GM23338 (cell line): ENCODE results near the gene F11R. TPM values are rescaled to one million over a fixed set of nuclear protein-coding genes. Genes with fewer than 3 reads are reported as not detected.

ENCODE experiments used
- ATAC-seq: fragments of 200-7000 bp; cut with Tn5 transposase; 3 replicates; pipeline ENCODE4 v1.9.1; 2020
- DNase-seq: peaks from one replicate; pipeline ENCODE4 v3.0.0-alpha.2; 2015; ENCODE audit warnings: low spot score
- H2AFZ ChIP-seq: fragments of 200-600 bp; sonication (generic); 2 replicates; pipeline ENCODE4 v1.8.0; 2016; ENCODE audit warnings: antibody characterized with exemption, mild to moderate bottlenecking, moderate library complexity
- H3F3A ChIP-seq: fragments of 200-600 bp; sonication (generic); replicated peaks from 2 replicates; pipeline ENCODE4 v1.8.0; 2017; ENCODE audit warnings: antibody characterized with exemption, mixed run types, low read depth
- H3K27ac ChIP-seq: fragments of 200-600 bp; sonication (generic); 2 replicates; pipeline ENCODE4 v1.6.1; 2016; ENCODE audit warnings: low read depth
- H3K27me3 ChIP-seq: fragments of 200-600 bp; sonication (generic); 2 replicates; pipeline ENCODE4 v1.8.0; 2016; ENCODE audit warnings: mild to moderate bottlenecking, mixed run types, moderate library complexity; ENCODE audit not compliant: insufficient read depth
- H3K36me3 ChIP-seq: fragments of 200-600 bp; sonication (generic); 2 replicates; pipeline ENCODE4 v1.8.0; 2016; ENCODE audit warnings: mild to moderate bottlenecking; ENCODE audit not compliant: insufficient read depth
- H3K4me1 ChIP-seq: fragments of 200-600 bp; sonication (generic); 2 replicates; pipeline ENCODE4 v1.8.0; 2016; ENCODE audit warnings: mild to moderate bottlenecking, moderate library complexity; ENCODE audit not compliant: insufficient read depth
- H3K4me2 ChIP-seq: fragments of 200-600 bp; sonication (generic); 2 replicates; pipeline ENCODE4 v1.7.1; 2017; ENCODE audit warnings: mixed run types
- H3K4me3 ChIP-seq: fragments of 200-600 bp; sonication (generic); 2 replicates; pipeline ENCODE4 v1.6.1; 2016; ENCODE audit warnings: mixed run types
- H3K79me2 ChIP-seq: fragments of 200-600 bp; sonication (generic); replicated peaks from 2 replicates; pipeline ENCODE4 v1.8.0; 2017; ENCODE audit warnings: mild to moderate bottlenecking; ENCODE audit not compliant: insufficient read depth
- H3K9me2 ChIP-seq: fragments of 200-600 bp; sonication (generic); 2 replicates; pipeline ENCODE4 v1.8.0; 2017; ENCODE audit not compliant: insufficient read depth
- H4K20me1 ChIP-seq: fragments of 200-600 bp; sonication (generic); replicated peaks from 2 replicates; pipeline ENCODE4 v1.8.0; 2017; ENCODE audit warnings: mild to moderate bottlenecking; ENCODE audit not compliant: insufficient read depth
- H3K27ac Mint-ChIP-seq: 2 replicates; pipeline ENCODE4 v1.8.0; 2020; ENCODE audit warnings: inconsistent platforms, mild to moderate bottlenecking, moderate library complexity, mixed read lengths
- H3K27me3 Mint-ChIP-seq: 3 replicates; pipeline ENCODE4 v1.8.0; 2022; ENCODE audit warnings: low read depth, mild to moderate bottlenecking, moderate library complexity, mixed read lengths, inconsistent platforms; ENCODE audit not compliant: insufficient read depth, poor library complexity
- H3K36me3 Mint-ChIP-seq: 3 replicates; pipeline ENCODE4 v1.8.0; 2021; ENCODE audit warnings: low read depth, mild to moderate bottlenecking, inconsistent platforms, moderate library complexity, mixed read lengths
- H3K4me1 Mint-ChIP-seq: 3 replicates; pipeline ENCODE4 v1.8.0; 2020; ENCODE audit warnings: mild to moderate bottlenecking, inconsistent platforms, mixed read lengths
- H3K4me3 Mint-ChIP-seq: 3 replicates; pipeline ENCODE4 v1.8.0; 2021; ENCODE audit warnings: moderate library complexity, mild to moderate bottlenecking, inconsistent platforms, mixed read lengths
- H3K9me3 Mint-ChIP-seq: 3 replicates; pipeline ENCODE4 v1.8.0; 2020; ENCODE audit warnings: moderate library complexity, mild to moderate bottlenecking, inconsistent platforms, mixed read lengths
- CREB1 ChIP-seq: fragments of 250-450 bp; sonication (Bioruptor Pico); IDR thresholded peaks from 2 replicates; pipeline ENCODE4 v1.5.0; 2020; ENCODE audit warnings: low read depth, mild to moderate bottlenecking, moderate library complexity
- ETS1 ChIP-seq: IDR thresholded peaks from 2 replicates; pipeline ENCODE4 v1.6.1; 2016; ENCODE audit warnings: antibody characterized with exemption
- JUNB ChIP-seq: IDR thresholded peaks from one replicate; pipeline ENCODE4 v1.6.1; 2016; ENCODE audit warnings: antibody characterized with exemption; ENCODE audit not compliant: unreplicated experiment
- POLR2AphosphoS5 ChIP-seq: IDR thresholded peaks from 2 replicates; pipeline ENCODE4 v1.6.1; 2016; ENCODE audit warnings: antibody characterized with exemption, low read depth
- polyA plus RNA-seq: library from polyadenylated mRNA; unstranded; fragments of >200 nt; fragmentation: Nextera tagmentation; extraction: Ambion mirVana; gene quantifications from 2 replicates; pipeline ENCODE4 v1.2.1, GENCODE V29; 2016
- total RNA-seq: library from RNA; depleted of rRNA; stranded (reverse); fragments of >200 nt; shearing (Covaris generic); gene quantifications from 2 replicates; pipeline ENCODE4 v1.2.3, GENCODE V29; 2014
- TF ChIP-seq, protein P1 (sequence below): fragments of 250-450 bp; sonication (Bioruptor Pico); IDR thresholded peaks from 2 replicates; pipeline ENCODE4 v1.5.0; 2020; ENCODE audit warnings: mild to moderate bottlenecking, moderate library complexity

The F11R gene
- total and polyA plus RNA-seq, 2 experiments from 2014 or later: 51.0 to 169 TPM

GRCh38 chr1:160996178-160996577 lies 24.8 kb downstream of the F11R start:
- Mint-ChIP-seq H3K9me3 (peaks cover 2% of the 10 kb centered on the region; the same call in 2 of the 3 replicates), H3K4me3 (no peak overlapping the region), H3K27me3 (peaks cover 22% of the 10 kb centered on the region), H3K36me3 (peaks cover 59% of the 10 kb centered on the region), H3K4me1 (peaks cover 17% of the 10 kb centered on the region), H3K27ac (peak overlapping the region; percentile 32; the same call in 1 of the 2 replicates)
- H3K79me2 ChIP-seq: peaks cover under 1% of the 10 kb centered on the region
- no peak overlapping the region for H2AFZ ChIP-seq
- 0 out of 2 replicates have a peak overlapping the region, but pooled peaks have one; percentile 36 for H3K27ac ChIP-seq
- peaks cover 29% of the 10 kb centered on the region for H3K36me3 ChIP-seq
- DNase-seq: no peak
- H4K20me1 ChIP-seq: peaks cover 17% of the 10 kb centered on the region
- no peak overlapping the region for H3K4me3 ChIP-seq
- no peaks in the 10 kb centered on the region for H3K27me3 ChIP-seq
- TF ChIP-seq CREB1: no peak
- TF ChIP-seq, protein P1, sequence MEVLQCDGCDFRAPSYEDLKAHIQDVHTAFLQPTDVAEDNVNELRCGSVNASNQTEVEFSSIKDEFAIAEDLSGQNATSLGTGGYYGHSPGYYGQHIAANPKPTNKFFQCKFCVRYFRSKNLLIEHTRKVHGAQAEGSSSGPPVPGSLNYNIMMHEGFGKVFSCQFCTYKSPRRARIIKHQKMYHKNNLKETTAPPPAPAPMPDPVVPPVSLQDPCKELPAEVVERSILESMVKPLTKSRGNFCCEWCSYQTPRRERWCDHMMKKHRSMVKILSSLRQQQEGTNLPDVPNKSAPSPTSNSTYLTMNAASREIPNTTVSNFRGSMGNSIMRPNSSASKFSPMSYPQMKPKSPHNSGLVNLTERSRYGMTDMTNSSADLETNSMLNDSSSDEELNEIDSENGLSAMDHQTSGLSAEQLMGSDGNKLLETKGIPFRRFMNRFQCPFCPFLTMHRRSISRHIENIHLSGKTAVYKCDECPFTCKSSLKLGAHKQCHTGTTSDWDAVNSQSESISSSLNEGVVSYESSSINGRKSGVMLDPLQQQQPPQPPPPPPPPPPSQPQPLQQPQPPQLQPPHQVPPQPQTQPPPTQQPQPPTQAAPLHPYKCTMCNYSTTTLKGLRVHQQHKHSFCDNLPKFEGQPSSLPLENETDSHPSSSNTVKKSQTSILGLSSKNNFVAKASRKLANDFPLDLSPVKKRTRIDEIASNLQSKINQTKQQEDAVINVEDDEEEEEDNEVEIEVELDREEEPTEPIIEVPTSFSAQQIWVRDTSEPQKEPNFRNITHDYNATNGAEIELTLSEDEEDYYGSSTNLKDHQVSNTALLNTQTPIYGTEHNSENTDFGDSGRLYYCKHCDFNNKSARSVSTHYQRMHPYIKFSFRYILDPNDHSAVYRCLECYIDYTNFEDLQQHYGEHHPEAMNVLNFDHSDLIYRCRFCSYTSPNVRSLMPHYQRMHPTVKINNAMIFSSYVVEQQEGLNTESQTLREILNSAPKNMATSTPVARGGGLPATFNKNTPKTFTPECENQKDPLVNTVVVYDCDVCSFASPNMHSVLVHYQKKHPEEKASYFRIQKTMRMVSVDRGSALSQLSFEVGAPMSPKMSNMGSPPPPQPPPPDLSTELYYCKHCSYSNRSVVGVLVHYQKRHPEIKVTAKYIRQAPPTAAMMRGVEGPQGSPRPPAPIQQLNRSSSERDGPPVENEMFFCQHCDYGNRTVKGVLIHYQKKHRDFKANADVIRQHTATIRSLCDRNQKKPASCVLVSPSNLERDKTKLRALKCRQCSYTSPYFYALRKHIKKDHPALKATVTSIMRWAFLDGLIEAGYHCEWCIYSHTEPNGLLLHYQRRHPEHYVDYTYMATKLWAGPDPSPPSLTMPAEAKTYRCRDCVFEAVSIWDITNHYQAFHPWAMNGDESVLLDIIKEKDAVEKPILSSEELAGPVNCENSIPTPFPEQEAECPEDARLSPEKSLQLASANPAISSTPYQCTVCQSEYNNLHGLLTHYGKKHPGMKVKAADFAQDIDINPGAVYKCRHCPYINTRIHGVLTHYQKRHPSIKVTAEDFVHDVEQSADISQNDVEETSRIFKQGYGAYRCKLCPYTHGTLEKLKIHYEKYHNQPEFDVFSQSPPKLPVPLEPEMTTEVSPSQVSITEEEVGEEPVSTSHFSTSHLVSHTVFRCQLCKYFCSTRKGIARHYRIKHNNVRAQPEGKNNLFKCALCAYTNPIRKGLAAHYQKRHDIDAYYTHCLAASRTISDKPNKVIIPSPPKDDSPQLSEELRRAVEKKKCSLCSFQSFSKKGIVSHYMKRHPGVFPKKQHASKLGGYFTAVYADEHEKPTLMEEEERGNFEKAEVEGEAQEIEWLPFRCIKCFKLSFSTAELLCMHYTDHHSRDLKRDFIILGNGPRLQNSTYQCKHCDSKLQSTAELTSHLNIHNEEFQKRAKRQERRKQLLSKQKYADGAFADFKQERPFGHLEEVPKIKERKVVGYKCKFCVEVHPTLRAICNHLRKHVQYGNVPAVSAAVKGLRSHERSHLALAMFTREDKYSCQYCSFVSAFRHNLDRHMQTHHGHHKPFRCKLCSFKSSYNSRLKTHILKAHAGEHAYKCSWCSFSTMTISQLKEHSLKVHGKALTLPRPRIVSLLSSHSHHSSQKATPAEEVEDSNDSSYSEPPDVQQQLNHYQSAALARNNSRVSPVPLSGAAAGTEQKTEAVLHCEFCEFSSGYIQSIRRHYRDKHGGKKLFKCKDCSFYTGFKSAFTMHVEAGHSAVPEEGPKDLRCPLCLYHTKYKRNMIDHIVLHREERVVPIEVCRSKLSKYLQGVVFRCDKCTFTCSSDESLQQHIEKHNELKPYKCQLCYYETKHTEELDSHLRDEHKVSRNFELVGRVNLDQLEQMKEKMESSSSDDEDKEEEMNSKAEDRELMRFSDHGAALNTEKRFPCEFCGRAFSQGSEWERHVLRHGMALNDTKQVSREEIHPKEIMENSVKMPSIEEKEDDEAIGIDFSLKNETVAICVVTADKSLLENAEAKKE (CRISPR knock-in tag): no peak
- TF ChIP-seq JUNB: no peak
- TF ChIP-seq POLR2AphosphoS5: no peak
- TF ChIP-seq ETS1: no peak
- no peaks in the 10 kb centered on the region for H3K9me2 ChIP-seq
- H3K4me2 ChIP-seq: no peak overlapping the region
- peaks cover 7% of the 10 kb centered on the region; the same call in 1 of the 2 replicates for H3K4me1 ChIP-seq
- peaks cover 29% of the 10 kb centered on the region for H3F3A ChIP-seq
- no peak for ATAC-seq
